ENCODE data around the gene PALLD.

- TF ChIP-seq GATA2 (IDR thresholded peaks at IDR 0.05; ENCODE audit: low read depth, low read length) (no peak), GATA3 (IDR thresholded peaks at IDR 0.05; ENCODE audit: low read depth, low read length) (no peak)
Observed at GRCh38 chr4:168560184-168561180, 63.6 kb downstream of the PALLD start.
